ENCODE measurements around the gene BCOR. TPM values are rescaled to one million over a fixed set of nuclear protein-coding genes. Genes with fewer than 3 reads are reported as not detected.

The BCOR gene
- total RNA-seq, 2 experiments from 2014 or later, result 26.1 to 26.3 TPM

- H3K36me3 ChIP-seq (ENCODE audit: insufficient read depth, low read length), result peaks cover 64% of the 10 kb centered on the region
- no peaks in the 10 kb centered on the region for H3K9me3 Mint-ChIP-seq
- H3K4me1 Mint-ChIP-seq (ENCODE audit: low read depth), result peaks cover 36% of the 10 kb centered on the region
- DNase-seq (no peak), ATAC-seq (ENCODE audit: poor library complexity) (no peak)
- no peaks in the 10 kb centered on the region for H3K9me3 ChIP-seq (ENCODE audit: control insufficient read depth in 1 of 2, insufficient read depth in 1 of 2, low read length in 2 of 2)
- H3K27ac Mint-ChIP-seq, result peak overlapping the region; percentile 94
- no peaks in the 10 kb centered on the region for H3K27me3 Mint-ChIP-seq
- H3K27me3 ChIP-seq (ENCODE audit: control insufficient read depth in 1 of 2, insufficient read depth in 2 of 2, low read length in 2 of 2), result no peaks in the 10 kb centered on the region
- no peak overlapping the region for H3K4me3 ChIP-seq (ENCODE audit: low read length)
- intact Hi-C loops (cut with DNase I, micrococcal nuclease), result no loop called here
- peaks cover 22% of the 10 kb centered on the region for H3K4me1 ChIP-seq (ENCODE audit: insufficient read depth, low read length)
- peaks cover 73% of the 10 kb centered on the region for H3K36me3 Mint-ChIP-seq (ENCODE audit: low read depth)
- ChIA-PET POLR2A (interaction anchor here (0.8 to 1.8 kb wide), 6 partner anchors 12 to 122 kb away, joined by 3 to 5 read pairs (median 4); partner anchors contain the start of gene BCOR), CTCF (no interaction called here)
- no peak for TF ChIP-seq CTCF (IDR thresholded peaks at IDR 0.05)
- H3K27ac ChIP-seq (ENCODE audit: low read depth in 1 of 2, low read length in 2 of 2), result no peak overlapping the region
- H3K4me3 Mint-ChIP-seq, result peak overlapping the region; percentile 30
These were observed 36.8 kb downstream of the BCOR start for GRCh38 chrX:40061005-40061404.

GRCh38 chrX:40060356-40060845, 37.4 kb downstream of the BCOR start:
- Histone ChIP-seq H3K27ac (ENCODE audit: low read depth in 1 of 2, low read length in 2 of 2) (no peak overlapping the region), H3K9me3 (ENCODE audit: control insufficient read depth in 1 of 2, insufficient read depth in 1 of 2, low read length in 2 of 2) (no peaks in the 10 kb centered on the region), H3K27me3 (ENCODE audit: control insufficient read depth in 1 of 2, insufficient read depth in 2 of 2, low read length in 2 of 2) (no peaks in the 10 kb centered on the region), H3K36me3 (ENCODE audit: insufficient read depth, low read length) (peaks cover 70% of the 10 kb centered on the region), H3K4me1 (ENCODE audit: insufficient read depth, low read length) (peaks cover 16% of the 10 kb centered on the region), H3K4me3 (ENCODE audit: low read length) (no peak overlapping the region)
- H3K4me1 Mint-ChIP-seq (ENCODE audit: low read depth), result peaks cover 30% of the 10 kb centered on the region
- H3K27me3 Mint-ChIP-seq, result no peaks in the 10 kb centered on the region
- POLR2A ChIA-PET, result interaction anchor here (1.6 to 1.8 kb wide), 2 partner anchors 11 to 50 kb away, joined by 4 read pairs; no protein-coding TSS in a partner anchor
- ATAC-seq (ENCODE audit: poor library complexity) (no peak), DNase-seq (no peak)
- H3K9me3 Mint-ChIP-seq, result no peaks in the 10 kb centered on the region
- intact Hi-C loops (cut with DNase I, micrococcal nuclease), result no loop called here
- H3K36me3 Mint-ChIP-seq (ENCODE audit: low read depth), result peaks cover 73% of the 10 kb centered on the region
- no peak overlapping the region for H3K27ac Mint-ChIP-seq
- CTCF ChIA-PET, result no interaction called here
- no peak overlapping the region for H3K4me3 Mint-ChIP-seq
- TF ChIP-seq CTCF (IDR thresholded peaks at IDR 0.05), result no peak

- peaks cover 87% of the 10 kb centered on the region for H3K36me3 Mint-ChIP-seq (ENCODE audit: low read depth)
- H3K4me1 ChIP-seq (ENCODE audit: insufficient read depth, low read length), result peaks cover 11% of the 10 kb centered on the region
These were observed 39.0 kb downstream of the BCOR start for GRCh38 chrX:40058719-40059118.

More at GRCh38 chrX:40058719-40059118, 39.0 kb downstream of the BCOR start:
- no peak for ATAC-seq (ENCODE audit: poor library complexity)
- ChIA-PET POLR2A (no interaction called here), CTCF (no interaction called here)
- no peak for TF ChIP-seq CTCF (IDR thresholded peaks at IDR 0.05)
- Mint-ChIP-seq H3K27me3 (no peaks in the 10 kb centered on the region), H3K27ac (no peak overlapping the region), H3K9me3 (no peaks in the 10 kb centered on the region), H3K4me1 (ENCODE audit: low read depth) (peaks cover 20% of the 10 kb centered on the region), H3K4me3 (no peak overlapping the region)
- intact Hi-C loops (cut with DNase I, micrococcal nuclease), result loop anchor here in 1 of 2 experiments (5.0 to 10.0 kb wide), 2 partner anchors 46 to 324 kb away; no protein-coding TSS in a partner anchor
- no peaks in the 10 kb centered on the region for H3K27me3 ChIP-seq (ENCODE audit: control insufficient read depth in 1 of 2, insufficient read depth in 2 of 2, low read length in 2 of 2)
- DNase-seq, result no peak
- peaks cover 76% of the 10 kb centered on the region for H3K36me3 ChIP-seq (ENCODE audit: insufficient read depth, low read length)
- no peak overlapping the region for H3K4me3 ChIP-seq (ENCODE audit: low read length)
- H3K27ac ChIP-seq (ENCODE audit: low read depth in 1 of 2, low read length in 2 of 2), result no peak overlapping the region
- no peaks in the 10 kb centered on the region for H3K9me3 ChIP-seq (ENCODE audit: control insufficient read depth in 1 of 2, insufficient read depth in 1 of 2, low read length in 2 of 2)
